Esophagus squamous epithelium (tissue), 5 donors: Measurements from ENCODE around the gene SLC1A7. TPM values are rescaled to one million over a fixed set of nuclear protein-coding genes. Genes with fewer than 3 reads are reported as not detected.

Experiments
- DNase-seq: peaks from one replicate; lab custom pipeline; 2025; lab: John Stamatoyannopoulos, UW
- H3K27ac ChIP-seq, 4 donors: fragments of 200-600 bp; sonication (generic); one replicate each; pipeline ENCODE4 v1.5.1; 2016 to 2019; ENCODE audit warnings: mild to moderate bottlenecking in 1 of 4
- H3K27me3 ChIP-seq, 4 donors: fragments of 200-600 bp; sonication (generic); 1 replicate in 3 of 4; 2 replicates in 1 of 4; pipeline versions ENCODE4 v1.5.1 to v1.6.0; 2017 to 2021; ENCODE audit warnings: antibody characterized with exemption in 1 of 4
- H3K36me3 ChIP-seq, 3 donors: fragments of 200-600 bp; sonication (generic); one replicate each; pipeline ENCODE4 v1.5.1; 2016 to 2019
- H3K4me1 ChIP-seq, 3 donors: fragments of 200-600 bp; sonication (generic); one replicate each; pipeline ENCODE4 v1.5.1; 2017 to 2019
- H3K4me3 ChIP-seq, 4 donors: fragments of 200-600 bp; sonication (generic); 1 replicate in 3 of 4; 2 replicates in 1 of 4; pipeline ENCODE4 v1.5.1; 2016 to 2019; ENCODE audit warnings: mild to moderate bottlenecking in 2 of 4, moderate library complexity in 1 of 4
- H3K9me3 ChIP-seq, 3 donors: fragments of 200-600 bp; sonication (generic); one replicate each; pipeline ENCODE4 v1.5.1; 2016 to 2019
- POLR2A ChIP-seq, 4 donors: fragments of 450-650 bp; IDR thresholded peaks; one replicate each; pipeline ENCODE4 v1.6.1; 2017; ENCODE audit warnings: antibody characterized with exemption in 4 of 4, mild to moderate bottlenecking in 4 of 4, moderate library complexity in 3 of 4
- WGBS, 2 donors: methylation state at CpG; one replicate each; pipeline ENCODE4 v1.1.5; 2018; 5-methylcytosine and 5-hydroxymethylcytosine counted together
- intact Hi-C: fragments of 100-400 bp; cut with DNase I; formaldehyde crosslinking; loops from one replicate; pipeline ENCODE4 v1.15.0; 2022
- total RNA-seq, 4 donors: library from RNA; depleted of rRNA; stranded (reverse); fragments of >200 nt; gene quantifications; one replicate each; pipeline ENCODE4 v1.1.0, GENCODE V29; 2016
- TF ChIP-seq, protein P1 (sequence below), 6 experiments: fragments of 450-650 bp in 4 of 6; fragments of 200-600 bp in 2 of 6; sonication (generic) in 2 of 6; IDR thresholded peaks; one replicate each; pipeline ENCODE4 v1.5.1; 2016 to 2019; ENCODE audit warnings: antibody characterized with exemption in 6 of 6, mild to moderate bottlenecking in 4 of 6, moderate library complexity in 4 of 6
- donor health status: DM: yes; HTN: yes; CAD: no.

The SLC1A7 gene
- total RNA-seq, 4 donors from 2014 or later: 0.57 TPM; not detected in 3

DNA sequence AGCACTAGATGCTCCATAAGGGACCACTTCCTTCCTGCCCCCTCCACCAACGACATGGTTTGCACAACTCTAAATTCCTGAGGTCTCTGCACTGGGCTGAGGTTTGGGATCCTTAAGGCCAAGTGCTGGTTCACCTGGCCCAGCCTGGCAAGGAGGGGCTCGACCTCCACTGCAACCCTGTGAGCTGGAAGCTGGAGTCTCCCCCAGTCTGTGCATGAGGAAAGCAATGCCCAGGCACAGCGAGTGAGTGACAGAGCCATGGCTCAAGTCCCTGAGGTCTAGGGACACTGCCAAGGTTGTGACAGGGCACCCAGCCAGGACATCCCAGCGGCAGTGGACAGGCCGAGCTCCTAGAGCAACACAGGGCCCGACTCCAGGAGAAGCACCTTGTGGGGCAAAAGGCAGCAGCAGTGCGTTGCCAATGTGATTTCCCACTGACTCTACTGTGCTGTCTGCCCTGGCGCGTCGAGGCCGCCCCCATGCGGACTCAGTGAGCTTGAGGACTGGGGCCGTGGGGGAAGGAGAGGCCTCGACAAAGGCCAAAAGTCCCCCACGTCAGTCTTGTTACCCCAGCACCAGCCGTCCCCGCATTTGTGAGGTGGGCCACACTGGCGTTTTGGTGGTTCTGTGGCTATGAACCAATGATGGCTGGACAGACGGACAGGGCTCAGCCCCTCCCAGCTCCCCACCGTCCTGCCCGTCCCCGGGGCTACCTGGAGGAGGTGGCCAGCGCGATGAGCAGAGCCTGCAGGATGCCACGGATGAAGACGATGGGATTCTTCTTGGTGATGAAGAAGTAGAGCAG is 50.4 kb downstream of the SLC1A7 start:
- H3K4me3 ChIP-seq: no peak overlapping the region
- 75 to 87% methylated on average over 11 to 14 of the region's 26 CpGs for WGBS, 2 donors
- TF ChIP-seq POLR2A (IDR thresholded peaks at IDR 0.05): no peak
- TF ChIP-seq, protein P1, sequence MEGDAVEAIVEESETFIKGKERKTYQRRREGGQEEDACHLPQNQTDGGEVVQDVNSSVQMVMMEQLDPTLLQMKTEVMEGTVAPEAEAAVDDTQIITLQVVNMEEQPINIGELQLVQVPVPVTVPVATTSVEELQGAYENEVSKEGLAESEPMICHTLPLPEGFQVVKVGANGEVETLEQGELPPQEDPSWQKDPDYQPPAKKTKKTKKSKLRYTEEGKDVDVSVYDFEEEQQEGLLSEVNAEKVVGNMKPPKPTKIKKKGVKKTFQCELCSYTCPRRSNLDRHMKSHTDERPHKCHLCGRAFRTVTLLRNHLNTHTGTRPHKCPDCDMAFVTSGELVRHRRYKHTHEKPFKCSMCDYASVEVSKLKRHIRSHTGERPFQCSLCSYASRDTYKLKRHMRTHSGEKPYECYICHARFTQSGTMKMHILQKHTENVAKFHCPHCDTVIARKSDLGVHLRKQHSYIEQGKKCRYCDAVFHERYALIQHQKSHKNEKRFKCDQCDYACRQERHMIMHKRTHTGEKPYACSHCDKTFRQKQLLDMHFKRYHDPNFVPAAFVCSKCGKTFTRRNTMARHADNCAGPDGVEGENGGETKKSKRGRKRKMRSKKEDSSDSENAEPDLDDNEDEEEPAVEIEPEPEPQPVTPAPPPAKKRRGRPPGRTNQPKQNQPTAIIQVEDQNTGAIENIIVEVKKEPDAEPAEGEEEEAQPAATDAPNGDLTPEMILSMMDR (IDR thresholded peaks at IDR 0.05): no peak
- H3K4me1 ChIP-seq: peaks cover 0 to 10% (median 0%) of the 10 kb centered on the region in 3 donors
- no peaks in the 10 kb centered on the region for H3K27me3 ChIP-seq
- no peak overlapping the region for H3K27ac ChIP-seq
- no peaks in the 10 kb centered on the region for H3K9me3 ChIP-seq
- H3K36me3 ChIP-seq: no peaks in the 10 kb centered on the region
- no peak for DNase-seq
- intact Hi-C loops: no loop called here

GRCh38 chr1:53090227-53091147 is 52.0 kb downstream of the SLC1A7 start:
- H3K36me3 ChIP-seq: no peaks in the 10 kb centered on the region
- intact Hi-C loops: no loop called here
- H3K4me1 ChIP-seq: peaks cover 0 to 16% (median 0%) of the 10 kb centered on the region in 3 donors
- no peak overlapping the region for H3K27ac ChIP-seq
- H3K4me3 ChIP-seq: no peak overlapping the region
- 82 to 86% methylated on average over 2 to 14 of the region's 37 CpGs for WGBS, 2 donors
- H3K27me3 ChIP-seq: no peaks in the 10 kb centered on the region
- no peaks in the 10 kb centered on the region for H3K9me3 ChIP-seq
- no peak for TF ChIP-seq POLR2A (IDR thresholded peaks at IDR 0.05)
- TF ChIP-seq, protein P1 (IDR thresholded peaks at IDR 0.05): no peak
- DNase-seq: no peak

GRCh38 chr1:53089478-53090226 is 52.8 kb downstream of the SLC1A7 start:
- DNase-seq: no peak
- Histone ChIP-seq H3K27me3 (no peaks in the 10 kb centered on the region), H3K36me3 (no peaks in the 10 kb centered on the region), H3K4me1 (peaks cover 0 to 16% (median 0%) of the 10 kb centered on the region in 3 donors), H3K27ac (no peak overlapping the region), H3K9me3 (no peaks in the 10 kb centered on the region), H3K4me3 (no peak overlapping the region)
- TF ChIP-seq, protein P1 (IDR thresholded peaks at IDR 0.05): no peak
- no peak for TF ChIP-seq POLR2A (IDR thresholded peaks at IDR 0.05)
- 69 to 75% methylated on average over 3 to 8 of the region's 11 CpGs for WGBS, 2 donors
- intact Hi-C loops: no loop called here

DNA sequence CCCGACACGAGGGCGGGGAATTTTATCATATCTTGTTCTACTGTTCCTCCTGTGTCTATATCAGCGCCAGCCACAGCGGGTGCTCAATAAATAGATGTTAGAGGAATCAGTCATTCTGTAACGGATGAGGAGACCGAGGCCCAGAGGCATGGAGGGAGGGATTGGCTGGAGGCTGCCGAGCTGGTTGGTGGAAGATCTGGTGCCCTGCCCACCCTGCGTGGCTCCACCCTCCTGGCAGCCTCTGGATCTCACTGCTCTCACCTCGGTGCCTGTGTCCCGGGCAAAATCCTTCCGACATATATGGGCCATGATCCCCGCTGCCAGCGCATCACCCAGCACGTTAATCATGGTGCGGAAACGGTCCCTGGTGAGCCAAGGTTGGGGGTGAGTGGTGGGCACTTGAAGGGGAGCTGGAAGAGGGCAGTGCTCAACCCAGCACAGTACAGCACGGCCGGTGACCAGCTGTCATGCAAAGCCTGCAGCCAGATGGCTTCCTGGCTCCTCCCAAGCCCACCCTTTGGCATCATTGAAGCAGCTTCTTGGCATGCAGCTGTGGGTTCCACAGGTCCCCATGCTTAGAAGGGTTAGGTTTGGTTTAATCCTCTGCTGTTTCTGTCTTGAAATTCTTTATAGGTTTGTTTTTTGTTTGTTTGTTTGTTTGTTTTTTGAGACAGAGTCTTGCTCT is 53.7 kb downstream of the SLC1A7 start:
- Histone ChIP-seq H3K27ac (no peak overlapping the region), H3K4me1 (peaks cover 0 to 16% (median 0%) of the 10 kb centered on the region in 3 donors), H3K36me3 (no peaks in the 10 kb centered on the region), H3K9me3 (no peaks in the 10 kb centered on the region), H3K4me3 (no peak overlapping the region), H3K27me3 (no peaks in the 10 kb centered on the region)
- TF ChIP-seq, protein P1 (IDR thresholded peaks at IDR 0.05): no peak
- TF ChIP-seq POLR2A (IDR thresholded peaks at IDR 0.05): no peak
- intact Hi-C loops: no loop called here
- DNase-seq: no peak
- 84 to 85% methylated on average over 6 to 9 of the region's 19 CpGs for WGBS, 2 donors
